HEK293 (cell line): ENCODE results near the gene EBP.

Experiments used
- CTCF ChIA-PET: fragments of 350-600 bp; formaldehyde crosslinking; extraction: SDS; loops from one replicate; lab custom pipeline; 2021; ENCODE audit warnings: antibody characterized with exemption; lab: Yijun Ruan, JAX
- POLR2A ChIA-PET: fragments of 300-600 bp; formaldehyde crosslinking; extraction: SDS; loops from one replicate; lab custom pipeline; 2020; ENCODE audit warnings: antibody characterized with exemption, inconsistent platforms; lab: Yijun Ruan, JAX
- H3K27ac ChIP-seq: fragments of 200-500 bp; sonication (Bioruptor generic); 2 replicates; pipeline ENCODE4 v1.5.1; 2014; ENCODE audit warnings: low read depth, low read length, control low read depth, inconsistent platforms; ENCODE audit errors: extremely low read depth
- H3K36me3 ChIP-seq, 2 experiments: fragments of 200-500 bp in 1 of 2; sonication (Bioruptor generic) in 1 of 2; 1 replicate in 1 of 2; 2 replicates in 1 of 2; pipeline ENCODE4 v1.5.1; 2014 to 2017; ENCODE audit warnings: inconsistent platforms in 2 of 2, low read length in 2 of 2; ENCODE audit not compliant: control insufficient read depth in 2 of 2, insufficient read depth in 1 of 2
- H3K4me1 ChIP-seq: fragments of 200-500 bp; sonication (Bioruptor generic); 2 replicates; pipeline ENCODE4 v1.5.1; 2014; ENCODE audit warnings: mild to moderate bottlenecking, low read length, inconsistent platforms; ENCODE audit not compliant: control insufficient read depth, insufficient read depth
- H3K4me3 ChIP-seq: 2 replicates; pipeline ENCODE4 v1.5.1; 2011; ENCODE audit warnings: low read depth, mild to moderate bottlenecking, control low read depth, low read length, moderate library complexity
- H3K9me3 ChIP-seq: fragments of 200-500 bp; sonication (Bioruptor generic); 2 replicates; pipeline ENCODE4 v1.5.1; 2014; ENCODE audit warnings: low read depth, low read length, inconsistent platforms; ENCODE audit not compliant: control insufficient read depth, insufficient read depth
- BCL6B ChIP-seq: fragments of 450-650 bp; formaldehyde crosslinking; IDR thresholded peaks from 2 replicates; pipeline ENCODE4 v1.5.1; 2017; ENCODE audit warnings: missing biosample characterization, missing genetic modification characterization
- GLI4 ChIP-seq: fragments of 450-650 bp; formaldehyde crosslinking; IDR thresholded peaks from 2 replicates; pipeline ENCODE4 v1.5.1; 2016; ENCODE audit warnings: missing biosample characterization, missing genetic modification characterization
- GLIS1 ChIP-seq: fragments of 450-650 bp; formaldehyde crosslinking; IDR thresholded peaks from 2 replicates; pipeline ENCODE4 v1.5.1; 2016; ENCODE audit warnings: missing biosample characterization, missing genetic modification characterization
- HOXD13 ChIP-seq: sonication (generic); formaldehyde crosslinking; IDR thresholded peaks from 2 replicates; pipeline ENCODE4 v1.8.0; 2022; ENCODE audit warnings: missing genetic modification reagents, borderline replicate concordance
- INSM2 ChIP-seq: fragments of 450-650 bp; formaldehyde crosslinking; IDR thresholded peaks from 2 replicates; pipeline ENCODE4 v1.5.1; 2016; ENCODE audit warnings: missing biosample characterization, missing genetic modification characterization
- KLF16 ChIP-seq: fragments of 450-650 bp; formaldehyde crosslinking; IDR thresholded peaks from 2 replicates; pipeline ENCODE4 v1.5.1; 2017; ENCODE audit warnings: missing biosample characterization, missing genetic modification characterization
- KLF8 ChIP-seq: fragments of 450-650 bp; formaldehyde crosslinking; IDR thresholded peaks from 2 replicates; pipeline ENCODE4 v1.5.1; 2016; ENCODE audit warnings: missing biosample characterization, missing genetic modification characterization
- KLF9 ChIP-seq: fragments of 450-650 bp; formaldehyde crosslinking; IDR thresholded peaks from 2 replicates; pipeline ENCODE4 v1.5.1; 2016; ENCODE audit warnings: missing biosample characterization, missing genetic modification characterization, low read depth
- OSR2 ChIP-seq: fragments of 450-650 bp; formaldehyde crosslinking; IDR thresholded peaks from 2 replicates; pipeline ENCODE4 v1.5.1; 2016; ENCODE audit warnings: missing biosample characterization, missing genetic modification characterization
- TCF7L2 ChIP-seq: IDR thresholded peaks from 2 replicates; pipeline ENCODE4 v1.6.1; 2011; ENCODE audit warnings: low read depth, mild to moderate bottlenecking, inconsistent platforms, low read length, moderate library complexity, borderline replicate concordance
- TSHZ1 ChIP-seq: fragments of 450-650 bp; formaldehyde crosslinking; IDR thresholded peaks from 2 replicates; pipeline ENCODE4 v1.5.1; 2016; ENCODE audit warnings: missing biosample characterization, missing genetic modification characterization, borderline replicate concordance
- YY1 ChIP-seq: fragments of 450-650 bp; formaldehyde crosslinking; IDR thresholded peaks from 2 replicates; pipeline ENCODE4 v1.5.1; 2018; ENCODE audit warnings: missing biosample characterization, missing genetic modification characterization
- ZBTB20 ChIP-seq: fragments of 450-650 bp; formaldehyde crosslinking; IDR thresholded peaks from 2 replicates; pipeline ENCODE4 v1.5.1; 2016; ENCODE audit warnings: missing biosample characterization, missing genetic modification characterization
- ZBTB8A ChIP-seq: fragments of 450-650 bp; formaldehyde crosslinking; IDR thresholded peaks from 2 replicates; pipeline ENCODE4 v1.5.1; 2016; ENCODE audit warnings: missing biosample characterization, missing genetic modification characterization
- ZEB2 ChIP-seq: fragments of 450-650 bp; formaldehyde crosslinking; IDR thresholded peaks from 2 replicates; pipeline ENCODE4 v1.5.1; 2016; ENCODE audit warnings: missing biosample characterization, missing genetic modification characterization
- ZFP41 ChIP-seq: fragments of 450-650 bp; formaldehyde crosslinking; IDR thresholded peaks from 2 replicates; pipeline ENCODE4 v1.5.1; 2016; ENCODE audit warnings: missing biosample characterization, missing genetic modification characterization, borderline replicate concordance
- ZNF155 ChIP-seq: fragments of 450-650 bp; formaldehyde crosslinking; IDR thresholded peaks from 2 replicates; pipeline ENCODE4 v1.5.1; 2016; ENCODE audit warnings: missing biosample characterization, missing genetic modification characterization
- ZNF2 ChIP-seq: fragments of 450-650 bp; formaldehyde crosslinking; IDR thresholded peaks from 2 replicates; pipeline ENCODE4 v1.5.1; 2016; ENCODE audit warnings: missing biosample characterization, missing genetic modification characterization
- ZNF202 ChIP-seq: fragments of 450-650 bp; formaldehyde crosslinking; IDR thresholded peaks from 2 replicates; pipeline ENCODE4 v1.5.1; 2016; ENCODE audit warnings: missing biosample characterization, missing genetic modification characterization, borderline replicate concordance
- ZNF23 ChIP-seq: fragments of 450-650 bp; formaldehyde crosslinking; IDR thresholded peaks from 2 replicates; pipeline ENCODE4 v1.5.1; 2016; ENCODE audit warnings: missing biosample characterization, missing genetic modification characterization, borderline replicate concordance
- ZNF311 ChIP-seq: fragments of 450-650 bp; formaldehyde crosslinking; IDR thresholded peaks from 2 replicates; pipeline ENCODE4 v1.5.1; 2017; ENCODE audit warnings: missing biosample characterization, missing genetic modification characterization, borderline replicate concordance
- ZNF391 ChIP-seq: fragments of 450-650 bp; formaldehyde crosslinking; IDR thresholded peaks from 2 replicates; pipeline ENCODE4 v1.5.1; 2016; ENCODE audit warnings: low read depth, missing biosample characterization, missing genetic modification characterization, borderline replicate concordance
- ZNF501 ChIP-seq: fragments of 450-650 bp; formaldehyde crosslinking; IDR thresholded peaks from 2 replicates; pipeline ENCODE4 v1.5.1; 2016; ENCODE audit warnings: missing biosample characterization, missing genetic modification characterization
- ZNF571 ChIP-seq: fragments of 450-650 bp; formaldehyde crosslinking; IDR thresholded peaks from 2 replicates; pipeline ENCODE4 v1.5.0; 2017; ENCODE audit warnings: missing biosample characterization, missing genetic modification characterization
- ZNF624 ChIP-seq: fragments of 450-650 bp; formaldehyde crosslinking; IDR thresholded peaks from 2 replicates; pipeline ENCODE4 v1.5.1; 2017; ENCODE audit warnings: missing biosample characterization, missing genetic modification characterization
- ZNF747 ChIP-seq: fragments of 450-650 bp; formaldehyde crosslinking; IDR thresholded peaks from 2 replicates; pipeline ENCODE4 v1.5.1; 2016; ENCODE audit warnings: missing biosample characterization, missing genetic modification characterization
- ZNF76 ChIP-seq: fragments of 450-650 bp; formaldehyde crosslinking; IDR thresholded peaks from 2 replicates; pipeline ENCODE4; 2016; ENCODE audit warnings: low read depth, missing biosample characterization, missing genetic modification characterization, borderline replicate concordance
- ZNF776 ChIP-seq: fragments of 450-650 bp; formaldehyde crosslinking; IDR thresholded peaks from 2 replicates; pipeline ENCODE4 v1.5.0; 2017; ENCODE audit warnings: missing biosample characterization, missing genetic modification characterization, borderline replicate concordance
- ZNF777 ChIP-seq: fragments of 450-650 bp; formaldehyde crosslinking; IDR thresholded peaks from 2 replicates; pipeline ENCODE4 v1.5.1; 2017; ENCODE audit warnings: missing biosample characterization, missing genetic modification characterization, borderline replicate concordance
- ZNF785 ChIP-seq: fragments of 450-650 bp; formaldehyde crosslinking; IDR thresholded peaks from 2 replicates; pipeline ENCODE4 v1.5.1; 2016; ENCODE audit warnings: missing biosample characterization, missing genetic modification characterization
- ZNF843 ChIP-seq: fragments of 450-650 bp; formaldehyde crosslinking; IDR thresholded peaks from 2 replicates; pipeline ENCODE4 v1.5.1; 2016; ENCODE audit warnings: missing biosample characterization, missing genetic modification characterization

EBP gene

DNA sequence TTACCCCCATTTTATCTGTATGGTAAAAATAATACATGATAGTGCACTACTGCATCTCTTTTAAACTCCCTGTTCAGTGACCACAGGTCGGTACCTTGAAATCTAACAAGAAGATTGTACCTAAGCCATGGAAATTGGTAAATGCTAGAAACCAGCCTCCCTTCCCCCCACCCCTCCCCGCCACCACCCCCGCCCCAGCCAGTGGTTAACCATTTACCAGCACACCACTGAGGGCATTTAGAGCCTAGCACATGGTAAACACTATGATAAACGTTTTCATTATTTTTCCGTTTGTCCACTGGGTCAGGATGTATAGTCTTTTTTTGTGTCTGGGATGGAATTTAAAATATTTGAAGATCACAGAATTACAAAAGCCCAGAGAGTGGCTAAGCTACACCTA, 46.3 kb upstream of the EBP start (continued):
- TF ChIP-seq ZFP41 (tag by site-specific recombination) (no peak), OSR2 (no peak)
- TF ChIP-seq, all 188 proteins: peak for 0

DNA sequence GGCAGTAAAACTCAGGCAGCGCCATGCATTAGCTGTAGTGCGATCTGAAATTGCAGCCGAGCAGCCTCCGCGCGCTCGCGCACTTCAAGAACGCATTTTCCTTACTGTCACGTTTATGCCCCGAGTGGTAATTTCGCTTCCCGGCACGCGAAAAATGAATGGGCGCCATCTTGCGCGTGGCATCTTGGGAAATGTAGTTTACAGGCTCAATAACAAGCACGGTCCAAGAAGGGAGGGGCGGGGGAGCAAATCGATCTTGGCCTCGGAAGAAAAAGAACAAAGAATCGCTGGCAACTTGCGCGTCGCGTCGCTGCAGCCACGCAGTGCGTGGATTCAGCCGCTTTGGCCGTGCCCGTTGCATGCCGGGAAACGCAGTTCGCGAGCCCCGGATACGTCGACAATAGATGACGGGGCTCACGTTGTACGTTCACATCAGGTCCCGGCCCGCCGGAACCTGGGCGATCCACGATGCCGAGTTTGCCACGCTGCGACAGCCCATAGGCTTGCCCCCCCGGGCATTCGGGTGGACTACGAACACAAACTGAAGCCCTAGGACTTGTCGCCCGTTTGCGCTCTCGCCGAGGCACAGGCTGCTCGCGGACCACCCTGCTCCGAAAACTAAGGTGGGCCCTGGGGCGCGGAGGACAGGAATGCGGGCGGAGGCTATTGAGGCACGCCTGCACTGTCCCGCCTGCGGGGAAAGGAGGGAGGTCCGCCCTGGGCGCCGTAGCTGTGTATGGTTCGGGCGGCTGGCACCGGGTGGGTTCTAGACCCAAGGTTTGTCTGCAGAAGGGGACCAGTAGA, 45.6 kb upstream of the EBP start, which contains the start of gene FTSJ1:
TSS of gene FTSJ1 (plus strand) at position 426 of the 804 bp plus-strand sequence. CDS start 1,849 bp downstream, outside the sequence.
- ChIA-PET CTCF (interaction anchor here (0.6 kb wide), 2 partner anchors 364 to 393 kb away, joined by 3 read pairs; no protein-coding TSS in a partner anchor), POLR2A (interaction anchor here (0.6 kb wide), 1 partner anchor 950 kb away, joined by 3 read pairs; no protein-coding TSS in a partner anchor)
- 0 out of 2 replicates have a peak, but pooled peaks cover 2% of the 10 kb centered on the region for H3K4me1 ChIP-seq
- H3K9me3 ChIP-seq = no peaks in the 10 kb centered on the region
- peaks cover 0 to 28% of the 10 kb centered on the region in 2 experiments; a peak in 2 of 3 replicates for H3K36me3 ChIP-seq
- peak within 1 kb of the TSS; percentile 60 for H3K4me3 ChIP-seq
- H3K27ac ChIP-seq = peak within 1 kb of the TSS; percentile 38; the same call in 1 of the 2 replicates
- TF ChIP-seq TSHZ1 (tag by site-specific recombination) (no peak), ZNF76 (peak; percentile 99), BCL6B (tag by site-specific recombination) (no peak), ZNF311 (tag by site-specific recombination) (no peak), HOXD13 (no peak), ZNF624 (no peak), ZNF747 (tag by site-specific recombination) (no peak), ZNF202 (tag by site-specific recombination) (no peak), GLI4 (tag by site-specific recombination) (no peak), GLIS1 (tag by site-specific recombination) (0 out of 2 replicates have a peak, but pooled peaks have one; percentile 21), ZNF776 (no peak), ZNF501 (tag by site-specific recombination) (no peak; the same call in none of the 2 replicates), ZNF843 (tag by site-specific recombination) (0 out of 2 replicates have a peak, but pooled peaks have one; percentile 15), ZNF2 (peak; percentile 53; the same call in 1 of the 2 replicates), ZBTB20 (peak; percentile 92), TCF7L2 (no peak), KLF16 (tag by site-specific recombination) (peak; percentile 68), ZNF23 (no peak), ZNF777 (tag by site-specific recombination) (peak; percentile 94), KLF8 (tag by site-specific recombination) (peak; percentile 16; the same call in 1 of the 2 replicates), YY1 (tag by site-specific recombination) (peak; percentile 90; the same call in 1 of the 2 replicates), ZNF571 (tag by site-specific recombination) (no peak), ZNF155 (tag by site-specific recombination) (no peak), ZEB2 (peak; percentile 76), ZNF785 (tag by site-specific recombination) (0 out of 2 replicates have a peak, but pooled peaks have one; percentile 17), ZBTB8A (tag by site-specific recombination) (0 out of 2 replicates have a peak, but pooled peaks have one; percentile 28), ZNF391 (tag by site-specific recombination) (no peak), INSM2 (tag by site-specific recombination) (peak; percentile 32; the same call in 1 of the 2 replicates), KLF9 (tag by site-specific recombination) (0 out of 2 replicates have a peak, but pooled peaks have one; percentile 21)
